Retinal pigment epithelial cell (primary cell): ENCODE data around the gene HYLS1.

ENCODE experiments used
- DNase-seq: peaks from one replicate; pipeline ENCODE4 v3.0.0-alpha.2; 2010; ENCODE audit warnings: low read depth
- H3K4me3 ChIP-seq: 2 replicates; pipeline ENCODE4 v1.5.1; 2011; ENCODE audit warnings: mild to moderate bottlenecking, low read length, control low read depth, moderate library complexity
- TF ChIP-seq, protein P1 (sequence below): conservative IDR thresholded peaks from 2 replicates; pipeline ENCODE4 v1.5.1; 2011; ENCODE audit warnings: low read depth, low read length, control low read depth, inconsistent platforms

Gene HYLS1

DNA sequence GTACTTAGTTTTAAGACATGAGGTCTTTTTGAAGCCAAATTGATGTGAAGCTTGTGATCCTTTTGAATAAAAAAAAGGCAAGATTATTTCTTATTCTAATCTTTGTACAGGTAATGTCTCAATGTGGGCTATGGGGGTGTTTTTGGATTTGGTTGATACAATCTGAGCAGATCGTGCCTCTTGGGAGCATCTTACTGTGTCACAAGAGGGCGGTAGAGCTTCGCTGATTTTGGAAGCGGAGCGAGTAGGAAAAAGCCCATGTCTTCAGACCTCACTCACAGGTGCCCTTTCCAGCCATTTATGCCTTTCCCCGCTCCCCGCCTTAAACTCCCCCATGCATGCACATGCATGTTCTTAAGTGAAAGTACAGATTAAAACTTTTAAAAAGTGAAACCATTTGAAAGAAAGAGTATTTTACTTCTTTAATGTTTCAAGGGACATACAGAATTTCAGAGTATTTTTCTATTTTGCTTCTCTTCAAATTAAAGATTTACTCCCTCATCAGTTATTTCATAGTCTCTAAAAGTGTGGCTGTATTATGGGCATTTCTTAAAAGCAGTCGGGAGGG lies 35.6 kb downstream of the HYLS1 start:
- no peak overlapping the region for H3K4me3 ChIP-seq
- DNase-seq, result peak; percentile 10
- TF ChIP-seq, protein P1, sequence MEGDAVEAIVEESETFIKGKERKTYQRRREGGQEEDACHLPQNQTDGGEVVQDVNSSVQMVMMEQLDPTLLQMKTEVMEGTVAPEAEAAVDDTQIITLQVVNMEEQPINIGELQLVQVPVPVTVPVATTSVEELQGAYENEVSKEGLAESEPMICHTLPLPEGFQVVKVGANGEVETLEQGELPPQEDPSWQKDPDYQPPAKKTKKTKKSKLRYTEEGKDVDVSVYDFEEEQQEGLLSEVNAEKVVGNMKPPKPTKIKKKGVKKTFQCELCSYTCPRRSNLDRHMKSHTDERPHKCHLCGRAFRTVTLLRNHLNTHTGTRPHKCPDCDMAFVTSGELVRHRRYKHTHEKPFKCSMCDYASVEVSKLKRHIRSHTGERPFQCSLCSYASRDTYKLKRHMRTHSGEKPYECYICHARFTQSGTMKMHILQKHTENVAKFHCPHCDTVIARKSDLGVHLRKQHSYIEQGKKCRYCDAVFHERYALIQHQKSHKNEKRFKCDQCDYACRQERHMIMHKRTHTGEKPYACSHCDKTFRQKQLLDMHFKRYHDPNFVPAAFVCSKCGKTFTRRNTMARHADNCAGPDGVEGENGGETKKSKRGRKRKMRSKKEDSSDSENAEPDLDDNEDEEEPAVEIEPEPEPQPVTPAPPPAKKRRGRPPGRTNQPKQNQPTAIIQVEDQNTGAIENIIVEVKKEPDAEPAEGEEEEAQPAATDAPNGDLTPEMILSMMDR, result peak; percentile 92

DNA sequence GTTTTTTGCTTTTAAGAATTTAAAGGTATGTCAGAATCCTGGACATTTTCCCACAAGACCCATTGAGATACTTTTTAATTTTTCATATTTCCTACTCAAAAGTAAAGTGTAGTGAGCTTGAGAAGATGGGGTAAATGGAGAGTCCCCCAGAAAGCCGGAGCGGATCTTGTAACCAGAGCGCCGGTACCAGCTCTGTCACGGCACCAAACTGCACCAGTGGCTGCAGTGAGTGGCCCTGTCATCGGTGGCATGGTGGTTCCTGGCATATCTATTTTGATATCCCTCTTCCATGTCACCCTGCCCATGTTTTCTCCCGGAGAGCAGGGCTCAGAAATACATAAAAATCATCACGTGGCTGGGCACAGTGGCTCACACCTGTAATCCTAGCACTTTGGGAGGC lies 36.2 kb downstream of the HYLS1 start:
- TF ChIP-seq, protein P1, result no peak
- DNase-seq, result no peak

DNA sequence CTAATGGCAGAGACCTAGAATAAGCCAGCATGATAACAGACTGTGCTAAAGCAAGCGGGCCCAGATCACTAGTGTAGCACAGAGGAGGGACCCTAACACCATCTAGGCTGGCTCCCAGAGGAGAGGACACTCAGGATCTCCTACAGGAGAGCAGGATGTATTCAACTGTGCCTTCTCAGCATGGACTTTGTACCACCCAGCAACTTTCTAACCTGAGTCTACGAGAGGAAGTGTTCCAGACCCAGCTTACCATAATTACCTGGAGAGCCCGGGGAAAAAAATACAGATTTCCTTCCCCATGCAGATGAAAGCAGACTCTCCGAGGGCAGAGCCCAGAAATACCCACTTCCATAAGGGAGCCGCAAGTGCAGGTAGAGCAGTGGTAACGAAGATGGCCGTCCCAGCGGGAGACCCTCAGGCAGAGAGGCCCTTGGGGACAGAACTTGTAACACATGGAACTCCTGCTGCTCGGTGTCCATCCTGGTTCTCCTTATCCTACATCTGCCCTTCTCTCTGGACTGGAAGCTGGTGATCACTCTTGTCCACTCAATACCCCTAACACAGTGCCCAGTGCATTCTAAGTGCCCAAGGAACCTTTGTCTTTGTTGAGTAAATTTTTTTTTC lies 37.0 kb downstream of the HYLS1 start:
- TF ChIP-seq, protein P1, result no peak
- no peak for DNase-seq
- no peak overlapping the region for H3K4me3 ChIP-seq

More for the DNA sequence above, 36.2 kb downstream of the HYLS1 start:
- no peak overlapping the region for H3K4me3 ChIP-seq

- no peak for DNase-seq
- TF ChIP-seq, protein P1, result no peak
- H3K4me3 ChIP-seq, result no peak overlapping the region
Observed at GRCh38 chr11:125925247-125925740, 37.8 kb downstream of the HYLS1 start.

DNA sequence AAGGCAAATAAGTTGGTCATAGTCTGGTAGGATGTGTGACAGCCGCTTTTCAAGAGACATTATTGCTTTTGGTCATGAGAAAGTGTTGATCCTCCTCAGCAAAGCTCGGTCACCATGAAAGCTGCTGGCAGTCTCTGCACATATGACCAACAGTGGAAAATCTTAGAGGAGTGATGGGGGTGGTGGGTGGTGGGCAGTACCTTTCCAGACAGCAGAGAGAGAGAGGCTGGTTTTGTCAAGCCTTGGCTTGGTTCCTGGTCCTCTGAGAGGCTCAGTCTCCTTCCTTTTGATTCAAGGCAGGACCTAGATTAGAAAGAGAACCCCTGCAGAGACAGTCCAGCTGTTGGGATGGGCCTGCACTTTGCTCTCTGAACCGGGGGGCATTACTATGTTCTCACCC lies 38.3 kb downstream of the HYLS1 start:
- no peak for DNase-seq
- TF ChIP-seq, protein P1, result no peak
- H3K4me3 ChIP-seq, result no peak overlapping the region

DNA sequence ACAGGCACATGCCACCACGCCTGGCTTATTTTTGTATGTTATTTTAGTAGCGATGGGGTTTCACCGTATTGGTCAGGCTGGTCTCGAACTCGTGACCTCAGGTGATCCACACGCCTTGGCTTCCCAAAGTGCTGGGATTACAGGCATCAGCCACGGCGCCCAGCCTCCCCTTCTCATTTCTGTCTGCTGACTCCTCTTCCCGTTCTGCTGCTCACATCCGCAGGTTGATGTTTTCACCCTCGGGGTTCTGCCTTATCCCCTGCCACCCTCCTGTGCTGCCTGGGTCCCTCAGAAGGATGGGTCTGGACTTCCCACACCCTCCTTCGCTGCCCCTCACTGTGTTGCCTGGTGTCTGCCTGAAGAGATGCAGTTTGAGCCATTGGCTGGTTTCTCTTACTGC lies 39.2 kb downstream of the HYLS1 start:
- no peak for DNase-seq
- TF ChIP-seq, protein P1, result no peak
- H3K4me3 ChIP-seq, result no peak overlapping the region
